Mucosa of descending colon (tissue), 3 donors: ENCODE measurements around the gene ADA. TPM values are rescaled to one million over a fixed set of nuclear protein-coding genes. Genes with fewer than 3 reads are reported as not detected.

ENCODE experiments used
- ATAC-seq: fragments of 200-7000 bp; cut with Tn5 transposase; one replicate; pipeline ENCODE4 v1.9.1; 2020; ENCODE audit warnings: mild to moderate bottlenecking, moderate library complexity
- DNase-seq, 3 donors: peaks; one replicate each; pipeline ENCODE4 v3.0.0-alpha.2; 2020
- H3K36me3 ChIP-seq: fragments of 200-600 bp; one replicate; pipeline ENCODE4 v1.8.0; 2021; ENCODE audit warnings: low read depth, mild to moderate bottlenecking
- H3K4me1 ChIP-seq: fragments of 200-600 bp; one replicate; pipeline ENCODE4 v1.8.0; 2021; ENCODE audit warnings: low read depth, mild to moderate bottlenecking
- H3K4me3 ChIP-seq: fragments of 200-600 bp; one replicate; pipeline ENCODE4 v1.8.0; 2021; ENCODE audit warnings: mild to moderate bottlenecking
- H3K9me3 ChIP-seq: fragments of 200-600 bp; one replicate; pipeline ENCODE4 v1.8.0; 2021; ENCODE audit warnings: mild to moderate bottlenecking
- intact Hi-C, 2 donors: fragments of 100-400 bp; cut with DNase I in 1 of 2; cut with micrococcal nuclease in 1 of 2; formaldehyde crosslinking; loops; one replicate each; pipeline versions ENCODE4 v1.11.0 to v1.11.1; 2022; cut with DNase I, micrococcal nuclease
- total RNA-seq, 3 donors: library from RNA; stranded (reverse); fragmentation: NEBNext Ultra II Directional in 2 of 3; extraction: Animal tissue kit (Norgen Biotek cat#: 25700) in 2 of 3; gene quantifications; one replicate each; pipeline versions ENCODE4 v1.2.1 to v1.2.4, GENCODE V29; 2021 to 2023
- TF ChIP-seq, protein P1 (sequence below): fragments of 200-600 bp; IDR thresholded peaks from one replicate; pipeline ENCODE4 v1.8.0; 2022; ENCODE audit warnings: antibody characterized with exemption, mild to moderate bottlenecking
- donor health status: DM: no; HTN: no; CAD: no; lungs with moderate emphysema.
- donor health status: DM: no; HTN: no; CAD: no.
- donor health status: DM: no; HTN: yes; CAD: no.

ADA gene
- total RNA-seq, 3 donors from 2014 or later: 2.2 to 6.9 (median 5.9) TPM

DNA sequence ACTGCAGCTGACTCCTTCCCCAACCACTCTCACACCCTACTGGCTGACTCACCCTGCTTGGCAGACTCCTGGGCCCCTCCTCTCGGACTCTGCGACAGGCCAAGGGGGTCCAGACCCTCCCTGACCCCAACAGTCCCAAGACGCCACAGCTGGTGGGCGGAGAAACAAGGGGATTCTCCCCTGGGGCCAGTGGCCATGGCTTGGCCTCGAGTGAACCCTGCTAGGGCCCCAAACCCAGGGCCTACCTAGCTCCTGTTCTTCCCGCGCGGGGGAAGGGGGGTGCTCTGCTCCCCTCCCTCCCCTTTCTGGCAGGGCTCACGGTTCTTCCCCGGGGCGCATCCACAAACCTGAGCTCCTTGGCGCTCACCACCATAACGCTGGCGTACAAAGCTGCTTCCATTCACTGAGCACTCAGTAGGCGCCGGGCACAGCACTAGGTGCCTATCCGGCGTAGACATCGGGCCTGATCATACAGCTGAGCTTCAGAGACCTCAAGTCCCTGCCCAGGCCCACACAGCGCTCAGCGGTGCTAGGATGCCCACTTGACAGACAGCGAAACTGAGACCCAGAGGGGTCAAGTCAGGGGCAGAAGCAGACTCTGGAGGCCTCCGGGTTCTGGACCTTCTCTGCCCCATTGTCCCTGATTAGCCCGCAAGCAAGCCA lies 597 bp downstream of the ADA start:
- Histone ChIP-seq H3K9me3 (no peaks in the 10 kb centered on the region), H3K4me3 (peak overlapping the region; percentile 29), H3K36me3 (no peaks in the 10 kb centered on the region), H3K4me1 (peaks cover 7% of the 10 kb centered on the region)
- TF ChIP-seq, protein P1, sequence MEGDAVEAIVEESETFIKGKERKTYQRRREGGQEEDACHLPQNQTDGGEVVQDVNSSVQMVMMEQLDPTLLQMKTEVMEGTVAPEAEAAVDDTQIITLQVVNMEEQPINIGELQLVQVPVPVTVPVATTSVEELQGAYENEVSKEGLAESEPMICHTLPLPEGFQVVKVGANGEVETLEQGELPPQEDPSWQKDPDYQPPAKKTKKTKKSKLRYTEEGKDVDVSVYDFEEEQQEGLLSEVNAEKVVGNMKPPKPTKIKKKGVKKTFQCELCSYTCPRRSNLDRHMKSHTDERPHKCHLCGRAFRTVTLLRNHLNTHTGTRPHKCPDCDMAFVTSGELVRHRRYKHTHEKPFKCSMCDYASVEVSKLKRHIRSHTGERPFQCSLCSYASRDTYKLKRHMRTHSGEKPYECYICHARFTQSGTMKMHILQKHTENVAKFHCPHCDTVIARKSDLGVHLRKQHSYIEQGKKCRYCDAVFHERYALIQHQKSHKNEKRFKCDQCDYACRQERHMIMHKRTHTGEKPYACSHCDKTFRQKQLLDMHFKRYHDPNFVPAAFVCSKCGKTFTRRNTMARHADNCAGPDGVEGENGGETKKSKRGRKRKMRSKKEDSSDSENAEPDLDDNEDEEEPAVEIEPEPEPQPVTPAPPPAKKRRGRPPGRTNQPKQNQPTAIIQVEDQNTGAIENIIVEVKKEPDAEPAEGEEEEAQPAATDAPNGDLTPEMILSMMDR: no peak
- peak; percentile 39 to 65 (median 52) for DNase-seq
- peak; percentile 51 for ATAC-seq
- intact Hi-C loops: no loop called here

- ATAC-seq (no peak), DNase-seq (no peak)
- TF ChIP-seq, protein P1: no peak
- no peaks in the 10 kb centered on the region for H3K36me3 ChIP-seq
- intact Hi-C loops: no loop called here
- no peaks in the 10 kb centered on the region for H3K9me3 ChIP-seq
- H3K4me1 ChIP-seq: peaks cover 11% of the 10 kb centered on the region
- no peak overlapping the region for H3K4me3 ChIP-seq
Observed at GRCh38 chr20:44649976-44650375, 1.5 kb downstream of the ADA start.

GRCh38 chr20:44649126-44649525 lies 2.4 kb downstream of the ADA start:
- DNase-seq (no peak), ATAC-seq (no peak)
- no peaks in the 10 kb centered on the region for H3K9me3 ChIP-seq
- intact Hi-C loops: no loop called here
- TF ChIP-seq, protein P1: no peak
- no peak overlapping the region for H3K4me3 ChIP-seq
- no peaks in the 10 kb centered on the region for H3K36me3 ChIP-seq
- H3K4me1 ChIP-seq: peaks cover 16% of the 10 kb centered on the region

- no peak for DNase-seq
- Histone ChIP-seq H3K4me1 (peaks cover 16% of the 10 kb centered on the region), H3K4me3 (no peak overlapping the region), H3K9me3 (no peaks in the 10 kb centered on the region), H3K36me3 (no peaks in the 10 kb centered on the region)
- intact Hi-C loops: no loop called here
- no peak for ATAC-seq
- TF ChIP-seq, protein P1: no peak
Observed at GRCh38 chr20:44648579-44648978, 2.9 kb downstream of the ADA start.

- H3K4me1 ChIP-seq: peaks cover 18% of the 10 kb centered on the region
- H3K4me3 ChIP-seq: no peak overlapping the region
- ATAC-seq (no peak), DNase-seq (no peak)
- intact Hi-C loops: no loop called here
- TF ChIP-seq, protein P1: no peak
- no peaks in the 10 kb centered on the region for H3K9me3 ChIP-seq
- no peaks in the 10 kb centered on the region for H3K36me3 ChIP-seq
Observed at GRCh38 chr20:44648068-44648467, 3.4 kb downstream of the ADA start.
